MM.1S (cell line): ENCODE data around the gene DAB1.

Experiments
- DNase-seq: peaks from one replicate; pipeline ENCODE4 v3.0.0-alpha.2; 2015
- H2AFZ ChIP-seq: fragments of 300-600 bp; sonication (generic); 2 replicates; pipeline ENCODE4 v1.6.0; 2016; ENCODE audit warnings: antibody characterized with exemption, low read length
- H3F3A ChIP-seq: fragments of 300-600 bp; sonication (generic); 2 replicates; pipeline ENCODE4 v1.6.1; 2016; ENCODE audit warnings: mild to moderate bottlenecking, antibody characterized with exemption, low read length, moderate library complexity, mixed read lengths; ENCODE audit not compliant: insufficient read depth
- H3K27ac ChIP-seq: fragments of 300-600 bp; sonication (generic); 2 replicates; pipeline ENCODE4 v1.5.1; 2016; ENCODE audit warnings: mild to moderate bottlenecking, low read length
- H3K27me3 ChIP-seq: fragments of 300-600 bp; sonication (generic); replicated peaks from 2 replicates; pipeline ENCODE4 v1.6.0; 2016; ENCODE audit warnings: low read length; ENCODE audit not compliant: insufficient read depth
- H3K36me3 ChIP-seq: fragments of 300-600 bp; sonication (generic); replicated peaks from 2 replicates; pipeline ENCODE4 v1.6.1; 2016; ENCODE audit warnings: mild to moderate bottlenecking, low read length, mixed read lengths; ENCODE audit not compliant: insufficient read depth
- H3K4me1 ChIP-seq: fragments of 300-600 bp; sonication (generic); 2 replicates; pipeline ENCODE4 v1.6.1; 2016; ENCODE audit warnings: low read length, mixed read lengths
- H3K4me2 ChIP-seq: fragments of 300-600 bp; sonication (generic); 2 replicates; pipeline ENCODE4 v1.6.0; 2016; ENCODE audit warnings: low read depth, low read length
- H3K4me3 ChIP-seq: fragments of 300-600 bp; sonication (generic); 2 replicates; pipeline ENCODE4 v1.5.1; 2016; ENCODE audit warnings: low read length, mixed read lengths
- H3K79me2 ChIP-seq: fragments of 300-600 bp; sonication (generic); 2 replicates; pipeline ENCODE4 v1.6.1; 2016; ENCODE audit warnings: mixed run types, low read length, mixed read lengths
- H3K9ac ChIP-seq: fragments of 300-600 bp; sonication (generic); 2 replicates; pipeline ENCODE4 v1.6.1; 2016; ENCODE audit warnings: low read length, mixed read lengths
- H3K9me2 ChIP-seq: fragments of 300-600 bp; sonication (generic); replicated peaks from 2 replicates; pipeline ENCODE4 v1.6.1; 2016; ENCODE audit warnings: mild to moderate bottlenecking, low read length, mixed read lengths; ENCODE audit not compliant: insufficient read depth
- H3K9me3 ChIP-seq: fragments of 300-600 bp; sonication (generic); replicated peaks from 2 replicates; pipeline ENCODE4 v1.6.1; 2016; ENCODE audit warnings: mild to moderate bottlenecking, low read length, mixed read lengths; ENCODE audit not compliant: insufficient read depth
- H4K20me1 ChIP-seq: fragments of 300-600 bp; sonication (generic); 2 replicates; pipeline ENCODE4 v1.6.1; 2016; ENCODE audit warnings: mild to moderate bottlenecking, low read length, moderate library complexity, mixed read lengths; ENCODE audit not compliant: insufficient read depth
- EZH2 ChIP-seq: fragments of 300-600 bp; sonication (generic); optimal IDR thresholded peaks from 2 replicates; pipeline ENCODE3; 2017; ENCODE audit warnings: low read depth, mild to moderate bottlenecking, antibody characterized with exemption, low read length, mixed read lengths
- EZH2phosphoT487 ChIP-seq: fragments of 300-600 bp; sonication (generic); IDR thresholded peaks from 2 replicates; pipeline ENCODE4 v1.6.1; 2018; ENCODE audit warnings: antibody characterized with exemption, low read length
- TF ChIP-seq, protein P1 (sequence below): fragments of 300-600 bp; sonication (generic); IDR thresholded peaks from 2 replicates; pipeline ENCODE4 v1.5.1; 2016; ENCODE audit warnings: antibody characterized with exemption, low read length, mixed read lengths

DAB1 gene

DNA sequence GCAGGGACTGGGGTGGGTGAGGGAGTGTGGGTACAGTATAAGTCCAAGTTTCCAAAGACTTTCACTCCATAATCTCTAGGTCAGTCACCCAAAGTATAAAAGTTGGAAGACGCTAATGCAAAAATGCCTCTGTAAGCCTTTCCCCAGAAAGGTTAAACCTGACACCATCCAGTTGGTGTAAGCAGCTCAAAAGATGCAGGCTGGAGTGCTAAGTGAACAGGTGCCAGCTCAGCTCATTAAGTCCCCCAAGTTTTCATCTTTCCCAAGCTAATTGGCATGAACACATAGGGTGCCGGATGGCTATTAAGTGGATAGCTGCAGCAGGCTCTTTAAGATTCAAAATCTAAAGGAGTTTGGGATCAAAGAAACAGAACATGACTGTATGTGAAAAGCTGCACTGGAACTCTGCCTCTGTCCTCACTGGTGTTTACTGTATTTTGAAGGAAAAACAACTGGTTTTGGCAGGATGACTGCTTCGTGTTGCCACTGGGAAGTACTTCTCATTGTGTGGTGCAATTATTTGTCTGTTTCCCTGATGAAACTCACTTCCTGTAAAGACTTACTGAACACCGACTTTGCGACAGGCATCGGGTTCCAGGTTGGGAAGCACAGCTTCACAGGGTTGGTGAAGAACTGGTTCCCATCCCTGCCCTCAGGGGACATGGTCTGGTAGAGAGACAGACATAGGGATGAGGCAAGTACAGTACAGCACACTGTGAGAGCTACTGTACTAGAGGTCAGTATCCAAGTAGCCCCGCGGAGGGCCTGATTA, 152.7 kb downstream of the DAB1 start:
- Histone ChIP-seq H4K20me1 (no peaks in the 10 kb centered on the region), H3K9me2 (no peaks in the 10 kb centered on the region), H3K4me1 (no peaks in the 10 kb centered on the region), H3K9ac (no peak overlapping the region), H3K36me3 (no peaks in the 10 kb centered on the region), H3K27me3 (no peaks in the 10 kb centered on the region), H3K79me2 (no peaks in the 10 kb centered on the region), H3K27ac (no peak overlapping the region), H3F3A (no peaks in the 10 kb centered on the region), H3K4me3 (no peak overlapping the region), H2AFZ (no peak overlapping the region), H3K9me3 (no peaks in the 10 kb centered on the region), H3K4me2 (no peak overlapping the region)
- DNase-seq, result no peak
- no peak for TF ChIP-seq EZH2phosphoT487
- TF ChIP-seq EZH2, result no peak
- TF ChIP-seq, protein P1, sequence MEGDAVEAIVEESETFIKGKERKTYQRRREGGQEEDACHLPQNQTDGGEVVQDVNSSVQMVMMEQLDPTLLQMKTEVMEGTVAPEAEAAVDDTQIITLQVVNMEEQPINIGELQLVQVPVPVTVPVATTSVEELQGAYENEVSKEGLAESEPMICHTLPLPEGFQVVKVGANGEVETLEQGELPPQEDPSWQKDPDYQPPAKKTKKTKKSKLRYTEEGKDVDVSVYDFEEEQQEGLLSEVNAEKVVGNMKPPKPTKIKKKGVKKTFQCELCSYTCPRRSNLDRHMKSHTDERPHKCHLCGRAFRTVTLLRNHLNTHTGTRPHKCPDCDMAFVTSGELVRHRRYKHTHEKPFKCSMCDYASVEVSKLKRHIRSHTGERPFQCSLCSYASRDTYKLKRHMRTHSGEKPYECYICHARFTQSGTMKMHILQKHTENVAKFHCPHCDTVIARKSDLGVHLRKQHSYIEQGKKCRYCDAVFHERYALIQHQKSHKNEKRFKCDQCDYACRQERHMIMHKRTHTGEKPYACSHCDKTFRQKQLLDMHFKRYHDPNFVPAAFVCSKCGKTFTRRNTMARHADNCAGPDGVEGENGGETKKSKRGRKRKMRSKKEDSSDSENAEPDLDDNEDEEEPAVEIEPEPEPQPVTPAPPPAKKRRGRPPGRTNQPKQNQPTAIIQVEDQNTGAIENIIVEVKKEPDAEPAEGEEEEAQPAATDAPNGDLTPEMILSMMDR, result no peak

GRCh38 chr1:57269630-57270225, 154.1 kb downstream of the DAB1 start:
- TF ChIP-seq, protein P1, result no peak
- no peak for TF ChIP-seq EZH2phosphoT487
- no peak for TF ChIP-seq EZH2
- no peaks in the 10 kb centered on the region for H3K27me3 ChIP-seq
- H3K9ac ChIP-seq, result no peak overlapping the region
- no peaks in the 10 kb centered on the region for H3K4me1 ChIP-seq
- H3K9me2 ChIP-seq, result no peaks in the 10 kb centered on the region
- no peak overlapping the region for H3K4me2 ChIP-seq
- no peaks in the 10 kb centered on the region for H4K20me1 ChIP-seq
- no peak for DNase-seq
- no peaks in the 10 kb centered on the region for H3K79me2 ChIP-seq
- H3F3A ChIP-seq, result no peaks in the 10 kb centered on the region
- H3K4me3 ChIP-seq, result no peak overlapping the region
- no peaks in the 10 kb centered on the region for H3K36me3 ChIP-seq
- H2AFZ ChIP-seq, result no peak overlapping the region
- no peak overlapping the region for H3K27ac ChIP-seq
- H3K9me3 ChIP-seq, result no peaks in the 10 kb centered on the region

- no peaks in the 10 kb centered on the region for H3K9me3 ChIP-seq
- H4K20me1 ChIP-seq, result no peaks in the 10 kb centered on the region
- no peak overlapping the region for H3K9ac ChIP-seq
- DNase-seq, result no peak
- H3K4me1 ChIP-seq, result no peaks in the 10 kb centered on the region
- H3K4me2 ChIP-seq, result no peak overlapping the region
- H3K79me2 ChIP-seq, result no peaks in the 10 kb centered on the region
- no peaks in the 10 kb centered on the region for H3K9me2 ChIP-seq
- no peaks in the 10 kb centered on the region for H3K27me3 ChIP-seq
- H3K4me3 ChIP-seq, result no peak overlapping the region
- H3F3A ChIP-seq, result no peaks in the 10 kb centered on the region
- no peak for TF ChIP-seq EZH2
- TF ChIP-seq EZH2phosphoT487, result no peak
- TF ChIP-seq, protein P1, result no peak
- H3K36me3 ChIP-seq, result no peaks in the 10 kb centered on the region
- H3K27ac ChIP-seq, result no peak overlapping the region
- no peak overlapping the region for H2AFZ ChIP-seq
Measured at GRCh38 chr1:57265104-57265503, 158.8 kb downstream of the DAB1 start.
